Thymus (tissue), 11 donors: ENCODE data around the gene LIPA. TPM values are rescaled to one million over a fixed set of nuclear protein-coding genes. Genes with fewer than 3 reads are reported as not detected.
A peak's percentile ranks its signal among the peaks of the same experiment; 100 is the strongest.

Source experiments
- DNase-seq, 9 donors: peaks; one replicate each; pipeline ENCODE4 v3.0.0-alpha.2; 2013; ENCODE audit warnings: low spot score in 9 of 9, low read depth in 6 of 9, missing footprints in 1 of 9
- H3K27ac ChIP-seq, 2 donors: one replicate each; pipeline ENCODE4 v1.5.1; 2013; ENCODE audit warnings: control low read depth in 1 of 2, low read depth in 1 of 2, low read length in 1 of 2, mild to moderate bottlenecking in 1 of 2, moderate library complexity in 1 of 2
- H3K27me3 ChIP-seq, 2 donors: one replicate each; pipeline ENCODE4 v1.5.1; 2013; ENCODE audit warnings: low read length in 1 of 2; ENCODE audit not compliant: control insufficient read depth in 2 of 2, insufficient read depth in 1 of 2
- H3K36me3 ChIP-seq, 2 donors: one replicate each; pipeline ENCODE4 v1.5.1; 2013; ENCODE audit warnings: low read length in 1 of 2, mild to moderate bottlenecking in 1 of 2, moderate library complexity in 1 of 2; ENCODE audit not compliant: control insufficient read depth in 2 of 2, insufficient read depth in 2 of 2
- H3K4me1 ChIP-seq, 2 donors: one replicate each; pipeline ENCODE4 v1.5.1; 2013; ENCODE audit warnings: low read length in 2 of 2; ENCODE audit not compliant: control insufficient read depth in 2 of 2, insufficient read depth in 2 of 2
- H3K4me3 ChIP-seq, 2 donors: one replicate each; pipeline ENCODE4 v1.5.1; 2013; ENCODE audit warnings: low read length in 2 of 2, control low read depth in 1 of 2, mild to moderate bottlenecking in 1 of 2
- H3K9me3 ChIP-seq, 2 donors: one replicate each; pipeline ENCODE4 v1.5.1; 2013; ENCODE audit warnings: low read length in 1 of 2, mild to moderate bottlenecking in 1 of 2; ENCODE audit not compliant: control insufficient read depth in 2 of 2, insufficient read depth in 1 of 2
- WGBS: extraction: QIAGEN DNeasy Blood & Tissue Kit; methylation state at CpG from one replicate; pipeline ENCODE4 v1.1.7; 2013; 5-methylcytosine and 5-hydroxymethylcytosine counted together
- polyA plus RNA-seq: library from polyadenylated mRNA; stranded (reverse); fragments of 200-250 nt; gene quantifications from one replicate; pipeline ENCODE4 v1.2.3, GENCODE V29; 2013
- total RNA-seq: library from RNA; stranded (reverse); fragments of 120-200 nt; gene quantifications from one replicate; pipeline ENCODE4 v1.2.4, GENCODE V29; 2013
- donor health status: healthy.

LIPA gene
- total and polyA plus RNA-seq, 2 donors = 45.9 to 62.3 TPM

DNA sequence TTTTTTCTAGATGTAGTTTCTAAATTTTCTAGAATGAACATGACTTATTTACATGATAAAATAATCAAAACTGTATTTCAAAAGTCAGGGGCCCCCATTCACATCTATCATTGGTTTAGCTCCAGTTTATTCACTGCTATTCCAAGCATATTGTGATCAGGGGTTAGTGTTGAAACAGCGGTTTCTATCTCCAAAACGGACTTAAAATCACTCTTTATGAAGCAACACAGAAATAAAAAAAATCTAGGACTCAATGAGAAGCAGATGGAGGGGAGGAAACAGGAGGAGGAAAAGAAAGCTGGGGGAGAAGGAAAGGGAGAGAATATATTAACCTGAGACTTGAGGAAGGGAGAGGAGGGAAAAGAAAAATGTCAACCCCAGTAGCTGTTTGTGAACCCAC lies 29.7 kb downstream of the LIPA start:
- Histone ChIP-seq H3K27ac (no peak overlapping the region), H3K36me3 (peaks cover 0 to 3% of the 10 kb centered on the region in 2 donors), H3K4me1 (peaks cover 0 to 3% of the 10 kb centered on the region in 2 donors), H3K27me3 (no peaks in the 10 kb centered on the region), H3K4me3 (no peak overlapping the region), H3K9me3 (no peaks in the 10 kb centered on the region)
- DNase-seq = no peak
- 95% methylated on average over 2 of the region's 2 CpGs for WGBS

DNA sequence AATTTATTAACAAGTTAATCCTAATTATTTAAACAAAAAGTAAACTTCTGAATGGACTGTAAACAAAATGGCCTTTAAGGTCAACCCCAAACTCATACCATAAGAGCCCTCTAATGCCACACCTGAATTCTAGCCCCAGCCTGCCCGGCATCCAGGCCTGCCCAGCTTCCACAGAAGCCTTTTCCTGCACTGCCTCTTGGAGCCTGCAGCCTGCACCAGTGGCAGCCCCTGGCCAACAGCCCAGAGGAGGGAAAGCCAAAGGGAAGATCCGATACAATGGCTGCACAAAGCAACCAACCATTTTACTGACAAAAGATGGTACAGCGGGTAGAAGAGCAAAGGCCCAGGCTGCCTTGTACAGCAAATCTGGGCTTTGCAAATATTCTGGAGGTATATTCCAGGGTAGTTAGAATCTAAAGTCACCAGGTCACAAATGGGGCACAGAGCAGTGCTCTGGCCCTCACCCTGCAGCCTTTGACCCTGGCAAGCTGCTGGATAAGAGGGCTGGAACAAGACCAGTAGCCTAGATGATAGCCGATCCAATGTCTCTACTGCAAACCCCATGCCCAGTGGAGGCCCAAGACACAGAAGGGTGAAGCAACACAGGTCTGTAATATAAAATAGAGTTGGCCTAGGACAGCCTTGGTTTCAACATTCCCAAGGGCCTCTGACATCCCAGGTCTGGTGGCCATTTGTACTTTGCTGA lies 31.9 kb downstream of the LIPA start:
- Histone ChIP-seq H3K27me3 (no peaks in the 10 kb centered on the region), H3K36me3 (peaks cover 0 to 10% of the 10 kb centered on the region in 2 donors), H3K4me3 (no peak overlapping the region), H3K27ac (no peak overlapping the region), H3K9me3 (no peaks in the 10 kb centered on the region), H3K4me1 (peaks cover 0 to 3% of the 10 kb centered on the region in 2 donors)
- DNase-seq = no peak
- 95% methylated on average over 4 of the region's 4 CpGs for WGBS

DNA sequence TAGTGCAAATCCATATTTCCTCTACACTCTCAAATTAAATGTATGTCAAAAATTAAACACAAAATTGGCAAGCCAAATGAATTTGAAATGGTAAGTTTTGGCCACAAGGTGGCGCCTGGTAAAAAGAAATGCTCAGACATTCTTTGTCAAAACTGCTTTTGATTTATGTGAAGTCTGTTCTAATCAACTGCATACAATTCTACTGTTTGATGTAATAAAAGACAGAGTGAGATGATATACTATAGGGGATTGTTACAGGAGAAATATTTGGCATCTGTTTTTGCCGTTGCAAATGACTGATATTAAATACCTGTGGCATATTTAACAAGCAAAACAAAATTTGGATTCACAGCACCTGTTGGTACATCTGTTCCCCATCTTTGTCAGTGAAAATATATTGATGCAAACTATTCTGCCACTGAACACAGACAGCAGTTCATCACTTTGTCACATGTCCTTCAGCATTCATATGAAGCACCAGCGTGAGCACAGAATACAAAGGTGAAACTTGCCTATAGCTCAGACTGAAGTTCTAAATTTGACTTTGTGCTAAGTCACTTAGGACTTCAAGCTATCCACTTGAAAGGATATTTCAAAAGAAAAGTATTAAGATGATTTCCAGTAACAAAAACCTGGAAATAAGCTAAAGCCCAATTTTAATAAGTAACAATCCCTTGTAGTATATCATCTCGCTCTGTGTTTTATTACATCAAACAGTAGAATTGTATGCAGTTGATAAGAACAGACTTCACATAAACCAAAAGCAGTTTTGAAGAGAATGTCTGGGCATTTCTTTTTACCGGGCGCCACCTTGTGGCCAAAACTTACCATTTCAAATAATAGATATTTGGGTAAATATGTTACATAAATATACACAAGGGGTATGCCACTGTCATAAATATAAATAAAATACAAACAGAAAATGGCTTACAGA lies 34.3 kb downstream of the LIPA start:
- Histone ChIP-seq H3K4me3 (no peak overlapping the region), H3K36me3 (peaks cover 0 to 10% of the 10 kb centered on the region in 2 donors), H3K27ac (peak overlapping the region; percentile 43 to 48), H3K4me1 (peaks cover 0 to 3% of the 10 kb centered on the region in 2 donors), H3K27me3 (no peaks in the 10 kb centered on the region), H3K9me3 (no peaks in the 10 kb centered on the region)
- WGBS = 32% methylated on average over 6 of the region's 6 CpGs
- peak in 8 of 9 donors; percentile 45 to 82 (median 62) for DNase-seq

- no peak for DNase-seq
- no peak overlapping the region for H3K4me3 ChIP-seq
- WGBS = 97% methylated on average over 2 of the region's 2 CpGs
Measured at GRCh38 chr10:89216056-89216455, 35.5 kb downstream of the LIPA start.

GRCh38 chr10:89215511-89215910 lies 36.1 kb downstream of the LIPA start:
- WGBS = 96% methylated on average over 1 of the region's 1 CpG

More at GRCh38 chr10:89216056-89216455, 35.5 kb downstream of the LIPA start:
- H3K4me1 ChIP-seq = peaks cover 0 to 3% of the 10 kb centered on the region in 2 donors
- H3K9me3 ChIP-seq = no peaks in the 10 kb centered on the region
- peaks cover 0 to 10% of the 10 kb centered on the region in 2 donors for H3K36me3 ChIP-seq
- H3K27me3 ChIP-seq = no peaks in the 10 kb centered on the region
- no peak overlapping the region for H3K27ac ChIP-seq

GRCh38 chr10:89214566-89215165 lies 36.9 kb downstream of the LIPA start:
- no peak overlapping the region for H3K4me3 ChIP-seq
- peaks cover 0 to 6% of the 10 kb centered on the region in 2 donors for H3K36me3 ChIP-seq
- H3K9me3 ChIP-seq = no peaks in the 10 kb centered on the region
- DNase-seq = no peak
- WGBS = 98% methylated on average over 8 of the region's 8 CpGs
- H3K4me1 ChIP-seq = peaks cover 0 to 3% of the 10 kb centered on the region in 2 donors
- no peak overlapping the region for H3K27ac ChIP-seq
- peaks cover 0 to 4% of the 10 kb centered on the region in 2 donors for H3K27me3 ChIP-seq

More at GRCh38 chr10:89215511-89215910, 36.1 kb downstream of the LIPA start:
- Histone ChIP-seq H3K27me3 (no peaks in the 10 kb centered on the region), H3K27ac (no peak overlapping the region), H3K4me3 (no peak overlapping the region), H3K9me3 (no peaks in the 10 kb centered on the region), H3K4me1 (peaks cover 0 to 3% of the 10 kb centered on the region in 2 donors), H3K36me3 (peaks cover 0 to 10% of the 10 kb centered on the region in 2 donors)
- DNase-seq = no peak

DNA sequence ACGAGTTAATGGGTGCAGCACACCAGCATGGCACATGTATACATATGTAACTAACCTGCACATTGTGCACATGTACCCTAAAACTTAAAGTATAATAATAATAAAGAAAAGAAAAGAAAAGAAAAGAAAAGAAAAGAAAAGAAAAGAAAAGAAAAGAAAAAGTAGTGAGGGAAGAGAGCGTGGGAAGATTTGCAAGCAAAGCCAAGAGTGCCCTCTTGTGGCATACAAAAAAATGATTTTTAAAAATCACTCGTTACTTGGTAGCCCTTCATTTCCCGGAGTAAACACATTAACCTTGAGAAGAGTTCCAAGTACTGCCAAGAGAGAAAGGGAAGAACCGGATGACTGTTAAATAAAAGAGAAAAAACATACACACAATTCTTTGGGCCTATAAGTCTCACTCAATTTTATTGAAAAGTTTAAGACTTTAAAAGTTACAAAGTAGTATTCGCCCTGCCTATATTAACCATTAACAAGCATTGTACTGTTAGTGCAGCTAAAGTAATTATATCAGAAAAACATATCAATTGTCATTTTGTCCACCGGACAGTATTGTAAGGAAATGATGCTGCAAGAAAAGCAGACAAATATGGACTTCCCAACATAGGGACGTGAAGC lies 38.3 kb downstream of the LIPA start:
- Histone ChIP-seq H3K9me3 (no peaks in the 10 kb centered on the region), H3K27ac (no peak overlapping the region), H3K36me3 (peaks cover 0 to 6% of the 10 kb centered on the region in 2 donors), H3K4me1 (peaks cover under 1 to 7% of the 10 kb centered on the region in 2 donors), H3K27me3 (peaks cover 4 to 17% of the 10 kb centered on the region in 2 donors), H3K4me3 (no peak overlapping the region)
- WGBS = 55% methylated on average over 8 of the region's 8 CpGs
- peak in 6 of 9 donors; percentile 20 to 64 (median 32) for DNase-seq

- peak overlapping the region in 1 of 2 donors; percentile 28 for H3K27ac ChIP-seq
- WGBS = 96% methylated on average over 3 of the region's 3 CpGs
- no peaks in the 10 kb centered on the region for H3K9me3 ChIP-seq
- DNase-seq = no peak
- peaks cover 0 to 6% of the 10 kb centered on the region in 2 donors for H3K36me3 ChIP-seq
- no peak overlapping the region for H3K4me3 ChIP-seq
- H3K27me3 ChIP-seq = peaks cover 9 to 41% of the 10 kb centered on the region in 2 donors
- H3K4me1 ChIP-seq = peaks cover 10 to 25% of the 10 kb centered on the region in 2 donors
Measured at GRCh38 chr10:89210794-89211425, 40.7 kb downstream of the LIPA start.
